Ascending aorta (tissue), 2 donors: Measurements from ENCODE around the gene LRRC58. TPM values are rescaled to one million over a fixed set of nuclear protein-coding genes. Genes with fewer than 3 reads are reported as not detected.

Source experiments
- DNase-seq, 2 donors: peaks; one replicate each; pipeline ENCODE4 v3.0.0-alpha.2; 2019; ENCODE audit warnings: low spot score in 2 of 2
- H3K27ac ChIP-seq, 2 donors: fragments of 200-600 bp; sonication (generic); one replicate each; pipeline ENCODE4 v1.5.1; 2016 to 2017; ENCODE audit warnings: mild to moderate bottlenecking in 1 of 2
- H3K27me3 ChIP-seq: fragments of 200-600 bp; sonication (generic); one replicate; pipeline ENCODE4 v1.5.1; 2017
- H3K36me3 ChIP-seq, 2 donors: fragments of 200-600 bp; sonication (generic); one replicate each; pipeline ENCODE4 v1.5.1; 2016
- H3K4me1 ChIP-seq, 2 donors: fragments of 200-600 bp; sonication (generic); one replicate each; pipeline ENCODE4 v1.5.1; 2016 to 2017; ENCODE audit warnings: mild to moderate bottlenecking in 1 of 2
- H3K4me3 ChIP-seq, 2 donors: fragments of 200-600 bp; sonication (generic); one replicate each; pipeline ENCODE4 v1.5.1; 2016 to 2017; ENCODE audit warnings: mild to moderate bottlenecking in 1 of 2
- H3K9me3 ChIP-seq, 2 donors: fragments of 200-600 bp; sonication (generic); one replicate each; pipeline ENCODE4 v1.5.1; 2016
- intact Hi-C: fragments of 100-400 bp; cut with DNase I; formaldehyde crosslinking; loops from one replicate; pipeline ENCODE4 v1.15.1; 2023
- total RNA-seq: library from RNA; depleted of rRNA; stranded (reverse); fragments of >200 nt; gene quantifications from one replicate; pipeline ENCODE4 v1.1.0, GENCODE V29; 2016
- TF ChIP-seq, protein P1 (sequence below), 3 experiments: fragments of 200-600 bp in 2 of 3; fragments of 450-650 bp in 1 of 3; sonication (generic) in 2 of 3; IDR thresholded peaks; one replicate each; pipeline ENCODE4 v1.5.1; 2016 to 2019; ENCODE audit warnings: antibody characterized with exemption in 3 of 3, mild to moderate bottlenecking in 1 of 3, moderate library complexity in 1 of 3

The LRRC58 gene
- total RNA-seq, 1 donor from 2014 or later: 14.7 TPM

- H3K27ac ChIP-seq: no peak overlapping the region
- H3K4me1 ChIP-seq: no peaks in the 10 kb centered on the region
- TF ChIP-seq, protein P1, sequence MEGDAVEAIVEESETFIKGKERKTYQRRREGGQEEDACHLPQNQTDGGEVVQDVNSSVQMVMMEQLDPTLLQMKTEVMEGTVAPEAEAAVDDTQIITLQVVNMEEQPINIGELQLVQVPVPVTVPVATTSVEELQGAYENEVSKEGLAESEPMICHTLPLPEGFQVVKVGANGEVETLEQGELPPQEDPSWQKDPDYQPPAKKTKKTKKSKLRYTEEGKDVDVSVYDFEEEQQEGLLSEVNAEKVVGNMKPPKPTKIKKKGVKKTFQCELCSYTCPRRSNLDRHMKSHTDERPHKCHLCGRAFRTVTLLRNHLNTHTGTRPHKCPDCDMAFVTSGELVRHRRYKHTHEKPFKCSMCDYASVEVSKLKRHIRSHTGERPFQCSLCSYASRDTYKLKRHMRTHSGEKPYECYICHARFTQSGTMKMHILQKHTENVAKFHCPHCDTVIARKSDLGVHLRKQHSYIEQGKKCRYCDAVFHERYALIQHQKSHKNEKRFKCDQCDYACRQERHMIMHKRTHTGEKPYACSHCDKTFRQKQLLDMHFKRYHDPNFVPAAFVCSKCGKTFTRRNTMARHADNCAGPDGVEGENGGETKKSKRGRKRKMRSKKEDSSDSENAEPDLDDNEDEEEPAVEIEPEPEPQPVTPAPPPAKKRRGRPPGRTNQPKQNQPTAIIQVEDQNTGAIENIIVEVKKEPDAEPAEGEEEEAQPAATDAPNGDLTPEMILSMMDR (IDR thresholded peaks at IDR 0.05): no peak
- H3K27me3 ChIP-seq: no peaks in the 10 kb centered on the region
- H3K4me3 ChIP-seq: no peak overlapping the region
- no peak for DNase-seq
- H3K9me3 ChIP-seq: no peaks in the 10 kb centered on the region
- H3K36me3 ChIP-seq: no peaks in the 10 kb centered on the region
- intact Hi-C loops: no loop called here
These were observed 73.5 kb downstream of the LRRC58 start for GRCh38 chr3:120275618-120276017.

DNA sequence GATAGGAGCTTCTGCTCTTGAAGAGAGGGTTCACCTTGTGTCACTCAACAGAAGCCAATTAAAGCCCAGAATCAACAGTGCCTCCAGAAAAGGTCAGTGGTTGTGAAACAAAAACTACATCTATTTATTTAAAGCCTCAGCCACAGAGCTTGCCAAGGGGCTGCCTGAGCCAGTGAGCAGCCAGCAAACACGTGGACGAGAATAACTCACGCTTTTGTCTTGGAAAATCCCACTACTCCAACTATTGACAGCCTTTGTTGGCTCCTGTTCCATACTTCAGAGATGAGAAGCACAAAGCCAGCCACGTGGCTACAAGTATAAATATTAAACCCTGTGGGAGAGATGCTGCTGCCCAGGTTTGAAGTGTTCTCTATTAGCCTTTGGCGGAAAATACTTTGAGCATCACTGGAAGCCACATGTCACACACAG is 74.4 kb downstream of the LRRC58 start:
- TF ChIP-seq, protein P1 (IDR thresholded peaks at IDR 0.05): no peak
- no peaks in the 10 kb centered on the region for H3K4me1 ChIP-seq
- intact Hi-C loops: no loop called here
- no peaks in the 10 kb centered on the region for H3K27me3 ChIP-seq
- no peaks in the 10 kb centered on the region for H3K9me3 ChIP-seq
- no peak overlapping the region for H3K27ac ChIP-seq
- no peaks in the 10 kb centered on the region for H3K36me3 ChIP-seq
- DNase-seq: no peak
- H3K4me3 ChIP-seq: no peak overlapping the region

Other genes starting within 250 kb of the LRRC58 start
- gene GPR156, start 64.1 kb downstream of the LRRC58 start, total RNA-seq: not detected
- gene FSTL1, start 101.6 kb upstream of the LRRC58 start, total RNA-seq: 790 TPM
- 37.0 TPM for gene NDUFB4, start 247.0 kb upstream of the LRRC58 start, total RNA-seq